Spleen (tissue), 11 donors: ENCODE data around the gene OSBPL7. TPM values are rescaled to one million over a fixed set of nuclear protein-coding genes. Genes with fewer than 3 reads are reported as not detected.

ENCODE experiments used
- DNase-seq: peaks from one replicate; pipeline ENCODE4 v3.0.0-alpha.2; 2020
- H3K27ac ChIP-seq, 8 donors: fragments of 200-600 bp; sonication (generic) in 7 of 8; 1 replicate in 4 of 8; 2 replicates in 4 of 8; pipeline versions ENCODE4 v1.5.0 to v1.8.0; 2016 to 2021; ENCODE audit warnings: inconsistent platforms in 4 of 8, mild to moderate bottlenecking in 4 of 8, moderate library complexity in 1 of 8
- H3K27me3 ChIP-seq, 7 donors: fragments of 200-600 bp; sonication (generic) in 6 of 7; replicated peaks in 1 of 7; 1 replicate in 4 of 7; 2 replicates in 3 of 7; pipeline versions ENCODE4 v1.5.0 to v1.8.0; 2016 to 2021; ENCODE audit warnings: inconsistent platforms in 3 of 7, mild to moderate bottlenecking in 1 of 7
- H3K36me3 ChIP-seq, 6 donors: fragments of 200-600 bp; sonication (generic) in 5 of 6; 1 replicate in 4 of 6; 2 replicates in 2 of 6; pipeline versions ENCODE4 v1.5.0 to v1.8.0; 2016 to 2021; ENCODE audit warnings: inconsistent platforms in 2 of 6
- H3K4me1 ChIP-seq, 6 donors: fragments of 200-600 bp; sonication (generic) in 5 of 6; 1 replicate in 3 of 6; 2 replicates in 3 of 6; pipeline versions ENCODE4 v1.5.0 to v1.8.0; 2016 to 2021; ENCODE audit warnings: inconsistent platforms in 3 of 6
- H3K4me3 ChIP-seq, 8 donors: fragments of 200-600 bp; sonication (generic) in 7 of 8; 1 replicate in 4 of 8; 2 replicates in 4 of 8; pipeline versions ENCODE4 v1.5.0 to v1.8.0; 2016 to 2021; ENCODE audit warnings: inconsistent platforms in 4 of 8, mild to moderate bottlenecking in 4 of 8, moderate library complexity in 2 of 8
- H3K9me3 ChIP-seq, 8 donors: fragments of 200-600 bp; sonication (generic) in 7 of 8; 1 replicate in 4 of 8; 2 replicates in 4 of 8; pipeline versions ENCODE4 v1.5.0 to v1.8.0; 2016 to 2021; ENCODE audit warnings: inconsistent platforms in 4 of 8
- POLR2A ChIP-seq, 3 donors: fragments of 450-650 bp; IDR thresholded peaks; one replicate each; pipeline ENCODE4 v1.5.1; 2017; ENCODE audit warnings: antibody characterized with exemption in 3 of 3, mild to moderate bottlenecking in 1 of 3
- POLR2AphosphoS5 ChIP-seq, 3 donors: sonication (generic); formaldehyde crosslinking; IDR thresholded peaks; one replicate each; pipeline ENCODE4 v1.5.1; 2017; ENCODE audit warnings: antibody characterized with exemption in 3 of 3
- WGBS, 5 donors: extraction: QIAGEN DNeasy Blood & Tissue Kit in 3 of 5; methylation state at CpG; one replicate each; pipeline versions ENCODE4 v1.1.5 to v1.1.7; 2013 to 2018; 5-methylcytosine and 5-hydroxymethylcytosine counted together
- intact Hi-C: fragments of 100-400 bp; cut with DNase I; formaldehyde crosslinking; loops from one replicate; pipeline ENCODE4 v1.15.0; 2023; ENCODE audit warnings: low total_unique reads
- polyA plus RNA-seq, 3 donors: library from polyadenylated mRNA; stranded (reverse); fragments of 200-250 nt; gene quantifications; one replicate each; pipeline ENCODE4 v1.2.1, GENCODE V29; 2013
- total RNA-seq, 7 donors: library from RNA; depleted of rRNA in 3 of 7; stranded (reverse); fragments of >200 nt in 3 of 7; fragmentation: NEBNext Ultra II Directional in 4 of 7; extraction: Animal tissue kit (Norgen Biotek cat#: 25700) in 4 of 7; gene quantifications; one replicate each; pipeline versions ENCODE4 v1.1.0 to v1.2.1, GENCODE V29; 2016 to 2021
- TF ChIP-seq, protein P1 (sequence below), 11 experiments: fragments of 200-600 bp in 7 of 11; fragments of 450-650 bp in 4 of 11; sonication (generic) in 4 of 11; IDR thresholded peaks in 8 of 11; conservative IDR thresholded peaks in 3 of 11; 1 replicate in 7 of 11; 2 replicates in 4 of 11; pipeline versions ENCODE4 v1.4.0 to v1.8.0; 2016 to 2021; ENCODE audit warnings: antibody characterized with exemption in 11 of 11, inconsistent platforms in 4 of 11, mild to moderate bottlenecking in 1 of 11
- donor health status: healthy with polysubstance abuse.
- donor health status: DM: no; HTN: no; CAD: no; lungs with moderate emphysema.
- donor health status: DM: no; HTN: no; CAD: no.
- donor health status: Bipolar disorder and iron deficiency.
- donor health status: healthy.
- donor health status: DM: no; HTN: no; CAD: no.
- donor health status: DM: yes; HTN: yes; CAD: no.

The OSBPL7 gene
- total and polyA plus RNA-seq, 10 donors, result 7.7 to 33.3 (median 22.3) TPM

DNA sequence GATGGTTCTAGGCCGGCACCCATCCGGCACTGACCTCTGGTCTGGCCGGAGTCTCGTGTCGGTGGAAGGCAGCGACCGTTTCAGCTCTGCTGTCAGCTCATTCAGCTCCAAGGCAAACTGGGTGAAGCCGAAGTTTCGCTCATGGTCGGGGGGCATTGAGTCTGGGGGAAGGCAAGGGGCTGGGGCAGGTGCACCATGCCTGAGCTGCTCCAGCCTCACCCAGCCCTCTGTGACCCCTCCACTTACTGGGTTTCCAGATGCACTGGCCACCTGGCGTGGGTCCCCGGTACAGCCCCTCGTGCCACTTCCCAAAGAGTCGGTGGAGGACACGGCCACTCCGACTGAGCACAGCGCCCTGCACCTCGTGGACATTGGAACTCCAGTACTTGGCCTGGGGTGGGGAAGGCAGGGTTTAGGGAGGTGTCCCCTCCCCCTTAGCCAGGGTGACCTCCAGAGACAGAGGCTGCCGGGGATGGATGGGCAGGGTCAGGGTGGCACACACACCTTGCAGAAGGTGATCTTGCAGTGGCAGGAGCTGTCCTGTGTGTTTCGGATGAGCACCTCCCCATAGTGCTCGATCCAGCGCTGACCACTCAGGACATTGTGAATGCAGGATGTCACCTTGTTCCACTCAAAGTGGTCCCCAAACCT is 12.6 kb downstream of the OSBPL7 start:
- Histone ChIP-seq H3K27me3 (no peaks in the 10 kb centered on the region), H3K4me3 (no peak overlapping the region), H3K36me3 (peaks cover 0 to 80% (median 69%) of the 10 kb centered on the region in 6 donors), H3K27ac (no peak overlapping the region), H3K4me1 (peaks cover 0 to 5% (median 0%) of the 10 kb centered on the region in 6 donors), H3K9me3 (no peaks in the 10 kb centered on the region)
- WGBS, 5 donors, result 94 to 100% (median 97%) methylated on average over 10 to 22 of the region's 22 CpGs
- intact Hi-C loops, result loop anchor here (10.0 kb wide), 1 partner anchor 134 kb away; no protein-coding TSS in a partner anchor
- no peak for DNase-seq
- TF ChIP-seq, protein P1, sequence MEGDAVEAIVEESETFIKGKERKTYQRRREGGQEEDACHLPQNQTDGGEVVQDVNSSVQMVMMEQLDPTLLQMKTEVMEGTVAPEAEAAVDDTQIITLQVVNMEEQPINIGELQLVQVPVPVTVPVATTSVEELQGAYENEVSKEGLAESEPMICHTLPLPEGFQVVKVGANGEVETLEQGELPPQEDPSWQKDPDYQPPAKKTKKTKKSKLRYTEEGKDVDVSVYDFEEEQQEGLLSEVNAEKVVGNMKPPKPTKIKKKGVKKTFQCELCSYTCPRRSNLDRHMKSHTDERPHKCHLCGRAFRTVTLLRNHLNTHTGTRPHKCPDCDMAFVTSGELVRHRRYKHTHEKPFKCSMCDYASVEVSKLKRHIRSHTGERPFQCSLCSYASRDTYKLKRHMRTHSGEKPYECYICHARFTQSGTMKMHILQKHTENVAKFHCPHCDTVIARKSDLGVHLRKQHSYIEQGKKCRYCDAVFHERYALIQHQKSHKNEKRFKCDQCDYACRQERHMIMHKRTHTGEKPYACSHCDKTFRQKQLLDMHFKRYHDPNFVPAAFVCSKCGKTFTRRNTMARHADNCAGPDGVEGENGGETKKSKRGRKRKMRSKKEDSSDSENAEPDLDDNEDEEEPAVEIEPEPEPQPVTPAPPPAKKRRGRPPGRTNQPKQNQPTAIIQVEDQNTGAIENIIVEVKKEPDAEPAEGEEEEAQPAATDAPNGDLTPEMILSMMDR (IDR thresholded peaks at IDR 0.05 in 8 of 11, conservative IDR thresholded peaks at IDR 0.05 in 3 of 11), result no peak
- no peak for TF ChIP-seq POLR2A (IDR thresholded peaks at IDR 0.05)
- TF ChIP-seq POLR2AphosphoS5 (IDR thresholded peaks at IDR 0.05), result peak in 1 of 3 donors; percentile 30

- Histone ChIP-seq H3K27ac (no peak overlapping the region), H3K4me1 (peaks cover 0 to 5% (median 0%) of the 10 kb centered on the region in 6 donors), H3K4me3 (no peak overlapping the region), H3K9me3 (no peaks in the 10 kb centered on the region), H3K36me3 (peaks cover 0 to 73% (median 62%) of the 10 kb centered on the region in 6 donors), H3K27me3 (no peaks in the 10 kb centered on the region)
- no peak for DNase-seq
- intact Hi-C loops, result loop anchor here (10.0 kb wide), 1 partner anchor 133 kb away; no protein-coding TSS in a partner anchor
- no peak for TF ChIP-seq POLR2A (IDR thresholded peaks at IDR 0.05)
- no peak for TF ChIP-seq POLR2AphosphoS5 (IDR thresholded peaks at IDR 0.05)
- TF ChIP-seq, protein P1 (IDR thresholded peaks at IDR 0.05 in 8 of 11, conservative IDR thresholded peaks at IDR 0.05 in 3 of 11), result no peak
- WGBS, 5 donors, result 90 to 95% (median 93%) methylated on average over 20 of the region's 20 CpGs
Measured at GRCh38 chr17:47808036-47808829, 13.4 kb downstream of the OSBPL7 start.

- WGBS, 5 donors, result 86 to 97% (median 89%) methylated on average over 10 to 11 of the region's 11 CpGs
- Histone ChIP-seq H3K9me3 (no peaks in the 10 kb centered on the region), H3K27me3 (no peaks in the 10 kb centered on the region), H3K27ac (no peak overlapping the region), H3K36me3 (peaks cover 0 to 65% (median 54%) of the 10 kb centered on the region in 6 donors), H3K4me1 (peaks cover 0 to 5% (median 0%) of the 10 kb centered on the region in 6 donors), H3K4me3 (no peak overlapping the region)
- intact Hi-C loops, result loop anchor here (10.0 kb wide), 1 partner anchor 133 kb away; no protein-coding TSS in a partner anchor
- TF ChIP-seq, protein P1 (IDR thresholded peaks at IDR 0.05 in 8 of 11, conservative IDR thresholded peaks at IDR 0.05 in 3 of 11), result no peak
- peak in 1 of 3 donors; percentile 12 for TF ChIP-seq POLR2AphosphoS5 (IDR thresholded peaks at IDR 0.05)
- DNase-seq, result no peak
Measured at GRCh38 chr17:47807421-47807820, 14.2 kb downstream of the OSBPL7 start.

GRCh38 chr17:47806913-47807255 is 14.7 kb downstream of the OSBPL7 start:
- H3K4me3 ChIP-seq, result no peak overlapping the region
- DNase-seq, result no peak
- no peaks in the 10 kb centered on the region for H3K27me3 ChIP-seq
- 87 to 95% (median 91%) methylated on average over 9 of the region's 9 CpGs for WGBS, 5 donors
- H3K9me3 ChIP-seq, result no peaks in the 10 kb centered on the region
- TF ChIP-seq POLR2AphosphoS5 (IDR thresholded peaks at IDR 0.05), result no peak
- TF ChIP-seq, protein P1 (IDR thresholded peaks at IDR 0.05 in 8 of 11, conservative IDR thresholded peaks at IDR 0.05 in 3 of 11), result no peak
- no peak for TF ChIP-seq POLR2A (IDR thresholded peaks at IDR 0.05)
- H3K36me3 ChIP-seq, result peaks cover 0 to 60% (median 48%) of the 10 kb centered on the region in 6 donors
- no peak overlapping the region for H3K27ac ChIP-seq
- H3K4me1 ChIP-seq, result peaks cover 0 to 5% (median 0%) of the 10 kb centered on the region in 6 donors
- intact Hi-C loops, result loop anchor here (10.0 kb wide), 1 partner anchor 132 kb away; no protein-coding TSS in a partner anchor
